GM12878 (cell line): Measurements from ENCODE around the gene WDSUB1. TPM values are rescaled to one million over a fixed set of nuclear protein-coding genes. Genes with fewer than 3 reads are reported as not detected.

Experiments used
- CEBPB ChIP-seq, 2 experiments: fragments of 150-350 bp in 1 of 2; IDR thresholded peaks; 2 replicates each; pipeline ENCODE4 v1.6.1; 2012 to 2014; ENCODE audit warnings: low read depth in 2 of 2, low read length in 2 of 2, borderline replicate concordance in 1 of 2, inconsistent platforms in 1 of 2
- CREM ChIP-seq: IDR thresholded peaks from 2 replicates; pipeline ENCODE4 v1.6.1; 2014; ENCODE audit warnings: antibody characterized with exemption, low read depth
- ZZZ3 ChIP-seq: IDR thresholded peaks from 2 replicates; pipeline ENCODE4 v1.6.1; 2011; ENCODE audit warnings: low read depth; ENCODE audit not compliant: control insufficient read depth, insufficient read length
- polyA plus RNA-seq, 11 experiments: library from polyadenylated mRNA; depleted of rRNA in 4 of 11; unstranded in 6 of 11; stranded (reverse) in 5 of 11; fragments of >200 nt; fragmentation: Nextera tagmentation in 4 of 11; fragmentation: Illumina TruSeq in 1 of 11; extraction: Ambion mirVana in 4 of 11; extraction: Trizol in 1 of 11; gene quantifications; 1 replicate in 1 of 11; 2 replicates in 10 of 11; pipeline versions ENCODE4 v1.2.1 to v1.2.3, GENCODE V29; 2011 to 2016; ENCODE audit warnings: inconsistent platforms in 2 of 11, missing spikeins in 2 of 11, low read depth in 1 of 11
- total RNA-seq, 4 experiments: library from RNA; depleted of rRNA in 3 of 4; stranded (reverse); fragments of >200 nt in 3 of 4; fragmentation: Illumina TruSeq in 1 of 4; extraction: Trizol in 1 of 4; gene quantifications; 2 replicates each; pipeline versions ENCODE4 v1.2.1 to v1.2.3, GENCODE V29; 2013 to 2021
- TF ChIP-seq, protein P1 (sequence below): fragments of 450-650 bp; formaldehyde crosslinking; IDR thresholded peaks from 2 replicates; pipeline ENCODE4 v1.4.0; 2020; ENCODE audit warnings: mild to moderate bottlenecking, moderate library complexity
- TF ChIP-seq, protein P2 (sequence below): fragments of 450-650 bp; IDR thresholded peaks from 2 replicates; pipeline ENCODE4 v1.6.1; 2018; ENCODE audit warnings: mild to moderate bottlenecking, low read depth, moderate library complexity; ENCODE audit not compliant: partially characterized antibody
- TF ChIP-seq, protein P3 (sequence below): fragments of 450-650 bp; IDR thresholded peaks from 2 replicates; pipeline ENCODE4 v1.6.1; 2017; ENCODE audit warnings: mild to moderate bottlenecking, moderate library complexity

Gene WDSUB1
- total and polyA plus RNA-seq, 10 of the 15 experiments (the other 5 are each of a cell fraction or from before 2014, with no cell fraction given) = 4.4 to 12.7 (median 7.6) TPM

DNA sequence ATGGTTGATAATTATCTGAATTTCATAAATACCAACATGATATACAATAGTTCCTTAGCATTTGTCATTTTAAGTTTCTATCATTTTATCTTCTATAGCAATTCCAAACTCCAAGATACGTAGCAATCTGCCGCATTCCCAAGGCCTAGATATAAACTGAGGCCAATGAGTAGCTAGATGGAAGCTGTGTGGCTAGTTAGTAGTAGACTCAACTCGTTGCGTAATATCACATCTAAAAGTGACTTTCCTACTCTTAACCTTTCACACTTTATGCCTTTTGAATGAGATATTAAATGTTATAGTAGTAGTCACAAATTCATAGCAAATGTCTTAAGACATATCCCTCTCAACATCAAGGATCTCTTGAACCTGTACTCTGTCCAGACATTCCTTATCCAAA is 33.6 kb downstream of the WDSUB1 start (continued):
- TF ChIP-seq, protein P1, sequence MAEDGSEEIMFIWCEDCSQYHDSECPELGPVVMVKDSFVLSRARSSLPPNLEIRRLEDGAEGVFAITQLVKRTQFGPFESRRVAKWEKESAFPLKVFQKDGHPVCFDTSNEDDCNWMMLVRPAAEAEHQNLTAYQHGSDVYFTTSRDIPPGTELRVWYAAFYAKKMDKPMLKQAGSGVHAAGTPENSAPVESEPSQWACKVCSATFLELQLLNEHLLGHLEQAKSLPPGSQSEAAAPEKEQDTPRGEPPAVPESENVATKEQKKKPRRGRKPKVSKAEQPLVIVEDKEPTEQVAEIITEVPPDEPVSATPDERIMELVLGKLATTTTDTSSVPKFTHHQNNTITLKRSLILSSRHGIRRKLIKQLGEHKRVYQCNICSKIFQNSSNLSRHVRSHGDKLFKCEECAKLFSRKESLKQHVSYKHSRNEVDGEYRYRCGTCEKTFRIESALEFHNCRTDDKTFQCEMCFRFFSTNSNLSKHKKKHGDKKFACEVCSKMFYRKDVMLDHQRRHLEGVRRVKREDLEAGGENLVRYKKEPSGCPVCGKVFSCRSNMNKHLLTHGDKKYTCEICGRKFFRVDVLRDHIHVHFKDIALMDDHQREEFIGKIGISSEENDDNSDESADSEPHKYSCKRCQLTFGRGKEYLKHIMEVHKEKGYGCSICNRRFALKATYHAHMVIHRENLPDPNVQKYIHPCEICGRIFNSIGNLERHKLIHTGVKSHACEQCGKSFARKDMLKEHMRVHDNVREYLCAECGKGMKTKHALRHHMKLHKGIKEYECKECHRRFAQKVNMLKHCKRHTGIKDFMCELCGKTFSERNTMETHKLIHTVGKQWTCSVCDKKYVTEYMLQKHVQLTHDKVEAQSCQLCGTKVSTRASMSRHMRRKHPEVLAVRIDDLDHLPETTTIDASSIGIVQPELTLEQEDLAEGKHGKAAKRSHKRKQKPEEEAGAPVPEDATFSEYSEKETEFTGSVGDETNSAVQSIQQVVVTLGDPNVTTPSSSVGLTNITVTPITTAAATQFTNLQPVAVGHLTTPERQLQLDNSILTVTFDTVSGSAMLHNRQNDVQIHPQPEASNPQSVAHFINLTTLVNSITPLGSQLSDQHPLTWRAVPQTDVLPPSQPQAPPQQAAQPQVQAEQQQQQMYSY (CRISPR knock-in tag) = no peak
- TF ChIP-seq, protein P2, sequence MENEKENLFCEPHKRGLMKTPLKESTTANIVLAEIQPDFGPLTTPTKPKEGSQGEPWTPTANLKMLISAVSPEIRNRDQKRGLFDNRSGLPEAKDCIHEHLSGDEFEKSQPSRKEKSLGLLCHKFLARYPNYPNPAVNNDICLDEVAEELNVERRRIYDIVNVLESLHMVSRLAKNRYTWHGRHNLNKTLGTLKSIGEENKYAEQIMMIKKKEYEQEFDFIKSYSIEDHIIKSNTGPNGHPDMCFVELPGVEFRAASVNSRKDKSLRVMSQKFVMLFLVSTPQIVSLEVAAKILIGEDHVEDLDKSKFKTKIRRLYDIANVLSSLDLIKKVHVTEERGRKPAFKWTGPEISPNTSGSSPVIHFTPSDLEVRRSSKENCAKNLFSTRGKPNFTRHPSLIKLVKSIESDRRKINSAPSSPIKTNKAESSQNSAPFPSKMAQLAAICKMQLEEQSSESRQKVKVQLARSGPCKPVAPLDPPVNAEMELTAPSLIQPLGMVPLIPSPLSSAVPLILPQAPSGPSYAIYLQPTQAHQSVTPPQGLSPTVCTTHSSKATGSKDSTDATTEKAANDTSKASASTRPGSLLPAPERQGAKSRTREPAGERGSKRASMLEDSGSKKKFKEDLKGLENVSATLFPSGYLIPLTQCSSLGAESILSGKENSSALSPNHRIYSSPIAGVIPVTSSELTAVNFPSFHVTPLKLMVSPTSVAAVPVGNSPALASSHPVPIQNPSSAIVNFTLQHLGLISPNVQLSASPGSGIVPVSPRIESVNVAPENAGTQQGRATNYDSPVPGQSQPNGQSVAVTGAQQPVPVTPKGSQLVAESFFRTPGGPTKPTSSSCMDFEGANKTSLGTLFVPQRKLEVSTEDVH = no peak
- TF ChIP-seq ZZZ3 (no peak), CREM (no peak), CEBPB (IDR thresholded peaks at IDR 0.05; ENCODE audit: borderline replicate concordance in 1 of 2, low read depth in 2 of 2, low read length in 2 of 2) (no peak)
- TF ChIP-seq, protein P3, sequence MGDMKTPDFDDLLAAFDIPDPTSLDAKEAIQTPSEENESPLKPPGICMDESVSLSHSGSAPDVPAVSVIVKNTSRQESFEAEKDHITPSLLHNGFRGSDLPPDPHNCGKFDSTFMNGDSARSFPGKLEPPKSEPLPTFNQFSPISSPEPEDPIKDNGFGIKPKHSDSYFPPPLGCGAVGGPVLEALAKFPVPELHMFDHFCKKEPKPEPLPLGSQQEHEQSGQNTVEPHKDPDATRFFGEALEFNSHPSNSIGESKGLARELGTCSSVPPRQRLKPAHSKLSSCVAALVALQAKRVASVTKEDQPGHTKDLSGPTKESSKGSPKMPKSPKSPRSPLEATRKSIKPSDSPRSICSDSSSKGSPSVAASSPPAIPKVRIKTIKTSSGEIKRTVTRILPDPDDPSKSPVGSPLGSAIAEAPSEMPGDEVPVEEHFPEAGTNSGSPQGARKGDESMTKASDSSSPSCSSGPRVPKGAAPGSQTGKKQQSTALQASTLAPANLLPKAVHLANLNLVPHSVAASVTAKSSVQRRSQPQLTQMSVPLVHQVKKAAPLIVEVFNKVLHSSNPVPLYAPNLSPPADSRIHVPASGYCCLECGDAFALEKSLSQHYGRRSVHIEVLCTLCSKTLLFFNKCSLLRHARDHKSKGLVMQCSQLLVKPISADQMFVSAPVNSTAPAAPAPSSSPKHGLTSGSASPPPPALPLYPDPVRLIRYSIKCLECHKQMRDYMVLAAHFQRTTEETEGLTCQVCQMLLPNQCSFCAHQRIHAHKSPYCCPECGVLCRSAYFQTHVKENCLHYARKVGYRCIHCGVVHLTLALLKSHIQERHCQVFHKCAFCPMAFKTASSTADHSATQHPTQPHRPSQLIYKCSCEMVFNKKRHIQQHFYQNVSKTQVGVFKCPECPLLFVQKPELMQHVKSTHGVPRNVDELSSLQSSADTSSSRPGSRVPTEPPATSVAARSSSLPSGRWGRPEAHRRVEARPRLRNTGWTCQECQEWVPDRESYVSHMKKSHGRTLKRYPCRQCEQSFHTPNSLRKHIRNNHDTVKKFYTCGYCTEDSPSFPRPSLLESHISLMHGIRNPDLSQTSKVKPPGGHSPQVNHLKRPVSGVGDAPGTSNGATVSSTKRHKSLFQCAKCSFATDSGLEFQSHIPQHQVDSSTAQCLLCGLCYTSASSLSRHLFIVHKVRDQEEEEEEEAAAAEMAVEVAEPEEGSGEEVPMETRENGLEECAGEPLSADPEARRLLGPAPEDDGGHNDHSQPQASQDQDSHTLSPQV = no peak
- TF ChIP-seq, all 136 proteins: peak for 0
